Esophagus squamous epithelium (tissue), 4 donors: ENCODE data around the gene GOLGA8Q.
"Not testable (repeated sequence)": the region's sequence is repeated elsewhere in the genome, so short reads cannot be mapped to it uniquely, and the experiment has no call there.

Experiments
- POLR2A ChIP-seq, 4 donors: fragments of 450-650 bp; IDR thresholded peaks; one replicate each; pipeline ENCODE4 v1.6.1; 2017; ENCODE audit warnings: antibody characterized with exemption in 4 of 4, mild to moderate bottlenecking in 4 of 4, moderate library complexity in 3 of 4
- TF ChIP-seq, protein P1 (sequence below), 6 experiments: fragments of 450-650 bp in 4 of 6; fragments of 200-600 bp in 2 of 6; sonication (generic) in 2 of 6; IDR thresholded peaks; one replicate each; pipeline ENCODE4 v1.5.1; 2016 to 2019; ENCODE audit warnings: antibody characterized with exemption in 6 of 6, mild to moderate bottlenecking in 4 of 6, moderate library complexity in 4 of 6

GRCh38 chr15:30525912-30526311 is 25.9 kb upstream of the GOLGA8Q start:
- TF ChIP-seq, protein P1, sequence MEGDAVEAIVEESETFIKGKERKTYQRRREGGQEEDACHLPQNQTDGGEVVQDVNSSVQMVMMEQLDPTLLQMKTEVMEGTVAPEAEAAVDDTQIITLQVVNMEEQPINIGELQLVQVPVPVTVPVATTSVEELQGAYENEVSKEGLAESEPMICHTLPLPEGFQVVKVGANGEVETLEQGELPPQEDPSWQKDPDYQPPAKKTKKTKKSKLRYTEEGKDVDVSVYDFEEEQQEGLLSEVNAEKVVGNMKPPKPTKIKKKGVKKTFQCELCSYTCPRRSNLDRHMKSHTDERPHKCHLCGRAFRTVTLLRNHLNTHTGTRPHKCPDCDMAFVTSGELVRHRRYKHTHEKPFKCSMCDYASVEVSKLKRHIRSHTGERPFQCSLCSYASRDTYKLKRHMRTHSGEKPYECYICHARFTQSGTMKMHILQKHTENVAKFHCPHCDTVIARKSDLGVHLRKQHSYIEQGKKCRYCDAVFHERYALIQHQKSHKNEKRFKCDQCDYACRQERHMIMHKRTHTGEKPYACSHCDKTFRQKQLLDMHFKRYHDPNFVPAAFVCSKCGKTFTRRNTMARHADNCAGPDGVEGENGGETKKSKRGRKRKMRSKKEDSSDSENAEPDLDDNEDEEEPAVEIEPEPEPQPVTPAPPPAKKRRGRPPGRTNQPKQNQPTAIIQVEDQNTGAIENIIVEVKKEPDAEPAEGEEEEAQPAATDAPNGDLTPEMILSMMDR (IDR thresholded peaks at IDR 0.05), result not testable (repeated sequence)
- not testable (repeated sequence) for TF ChIP-seq POLR2A (IDR thresholded peaks at IDR 0.05)
